GM03348 (cell line): ENCODE results near the gene NOP56.
"Not testable (repeated sequence)": the region's sequence is repeated elsewhere in the genome, so short reads cannot be mapped to it uniquely, and the experiment has no call there.

Source experiments
- DNase-seq: peaks from one replicate; pipeline ENCODE4 v3.0.0; 2012; ENCODE audit warnings: low spot score

The NOP56 gene

DNA sequence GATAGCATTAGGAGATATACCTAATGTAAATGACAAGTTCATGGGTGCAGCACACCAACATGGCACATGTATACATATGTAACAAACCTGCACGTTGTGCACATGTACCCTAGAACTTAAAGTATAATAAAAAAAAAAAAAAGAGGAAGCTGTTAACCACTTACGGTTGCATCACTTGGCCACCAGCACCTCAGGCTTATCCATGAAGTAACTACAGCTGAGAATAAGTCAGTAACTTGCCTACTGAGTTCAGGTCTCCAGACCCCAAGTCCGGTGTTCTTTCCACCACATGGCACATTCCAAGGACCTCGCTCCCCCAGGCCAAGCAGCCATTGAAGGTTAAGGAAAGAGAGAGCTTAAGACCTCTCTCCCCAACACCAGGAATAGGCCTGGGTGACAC, 32.4 kb downstream of the NOP56 start:
- DNase-seq: not testable (repeated sequence)

DNA sequence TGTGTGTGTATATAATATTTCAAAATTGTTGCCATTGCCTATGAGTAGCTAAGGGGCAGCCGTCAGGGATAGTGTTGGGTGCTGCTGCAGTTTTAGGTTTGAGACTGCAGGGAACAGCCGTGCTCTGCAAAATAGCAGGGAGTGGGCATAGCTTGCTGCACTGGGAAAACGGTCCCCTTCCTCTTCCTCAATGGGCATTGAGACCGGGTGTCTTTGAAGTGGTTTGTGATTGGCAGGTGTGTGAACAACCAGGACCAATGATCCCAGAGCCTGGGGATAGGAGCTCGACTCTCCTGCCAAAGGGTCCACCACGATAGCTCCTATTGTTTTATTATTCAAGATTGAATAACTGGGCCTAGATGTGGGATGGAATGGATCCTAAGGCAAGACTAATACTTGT, 35.1 kb downstream of the NOP56 start:
- DNase-seq: no peak

GRCh38 chr20:2688041-2688591, 35.7 kb downstream of the NOP56 start:
- peak; percentile 58 for DNase-seq

- no peak for DNase-seq
Measured at GRCh38 chr20:2690213-2690612, 37.8 kb downstream of the NOP56 start.

- no peak for DNase-seq
Measured at GRCh38 chr20:2690718-2691117, 38.3 kb downstream of the NOP56 start.

- no peak for DNase-seq
Measured at GRCh38 chr20:2691127-2691526, 38.7 kb downstream of the NOP56 start.

DNA sequence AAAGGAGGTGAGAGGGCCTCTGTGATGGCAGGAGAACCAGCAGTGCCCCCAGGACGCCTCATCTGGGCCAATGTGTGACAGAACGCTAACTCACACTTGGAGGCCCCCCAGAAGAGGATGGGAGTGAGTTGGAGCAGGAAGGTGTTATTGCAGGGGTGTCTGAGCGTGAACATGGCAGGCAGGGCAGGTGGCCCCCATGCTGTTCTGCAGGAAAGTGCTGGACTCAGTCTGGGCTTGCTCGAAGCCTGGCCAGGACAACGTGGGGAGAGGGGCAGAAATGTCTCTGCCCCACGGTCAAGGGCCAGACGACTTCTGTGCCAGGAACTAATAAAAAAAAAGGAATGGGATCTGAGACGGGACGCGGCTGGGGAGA, 39.2 kb downstream of the NOP56 start:
- DNase-seq: no peak

DNA sequence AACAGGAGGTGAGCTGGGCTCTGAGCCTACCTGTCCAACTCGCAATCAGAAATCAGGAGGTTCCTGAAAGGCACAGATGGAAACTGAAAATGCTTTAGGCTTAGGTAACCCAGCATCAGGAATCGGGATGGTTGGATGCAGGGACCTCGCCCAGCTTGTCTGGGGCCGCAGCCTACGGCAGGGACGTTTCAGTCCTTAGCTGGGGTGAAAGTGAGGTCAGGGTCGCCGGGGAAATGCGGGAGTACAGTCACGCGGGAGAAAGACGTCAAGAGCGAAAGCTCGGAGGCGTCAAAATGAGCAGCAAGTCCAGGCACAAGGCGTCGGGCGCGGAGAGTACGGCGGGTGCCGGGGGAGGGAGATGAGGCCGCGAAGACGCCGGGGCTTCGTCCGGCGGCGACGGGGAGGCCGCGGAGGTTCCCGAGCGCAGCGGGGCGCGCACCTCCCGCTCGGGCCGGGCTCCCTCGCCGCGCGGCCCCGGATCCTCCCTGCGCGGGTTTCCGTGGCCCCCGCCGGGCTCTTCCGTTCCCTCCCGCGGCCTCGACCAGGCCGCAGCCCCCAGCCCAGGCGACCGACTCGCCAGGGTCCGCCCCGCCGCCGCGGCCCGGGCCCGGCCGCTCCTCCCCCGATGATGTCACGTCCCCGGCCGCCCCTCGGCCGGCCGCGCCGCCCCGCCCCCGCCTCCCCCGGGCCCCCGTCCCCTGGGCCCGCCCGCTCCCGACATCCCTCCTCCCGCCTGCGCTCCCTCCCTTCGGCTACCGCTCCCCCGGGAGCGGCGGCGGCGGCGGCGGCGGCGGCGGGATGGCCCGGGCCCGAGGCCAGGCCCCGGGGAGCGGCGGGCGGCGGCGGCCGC, 39.8 kb downstream of the NOP56 start, which contains the start of gene EBF4:
EBF4 (plus strand) TSS at position 745 of the 850 bp plus-strand sequence. CDS start 866 bp downstream, outside the sequence.
- peak; percentile 72 for DNase-seq

GRCh38 chr20:2692886-2693285, 40.5 kb downstream of the NOP56 start:
- DNase-seq: no peak

GRCh38 chr20:2693286-2694007, 41.0 kb downstream of the NOP56 start:
- DNase-seq: peak; percentile 45

DNA sequence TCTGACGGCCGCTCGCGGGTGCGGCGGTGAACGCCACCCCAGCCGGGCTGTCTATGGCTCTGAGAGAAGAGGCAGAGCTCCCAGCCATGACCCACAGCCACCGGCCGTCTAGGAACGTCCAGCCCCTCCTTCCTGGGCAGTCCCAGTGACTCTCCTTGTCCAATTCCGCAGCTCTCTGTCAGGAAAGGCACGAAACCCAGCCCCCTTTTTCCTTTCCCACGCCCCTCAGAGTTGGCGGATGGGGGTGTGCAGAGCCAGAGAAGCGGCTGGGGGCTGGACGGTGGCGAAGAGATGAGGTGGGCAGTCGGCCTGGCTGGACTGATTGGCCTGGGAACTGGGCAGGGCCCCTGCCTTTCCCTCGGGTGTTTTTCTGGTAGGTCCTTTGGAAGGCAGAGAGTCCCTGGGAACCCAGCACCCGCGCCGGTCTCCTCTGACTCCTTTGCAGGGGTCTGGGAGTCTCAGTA, 41.6 kb downstream of the NOP56 start:
- no peak for DNase-seq

- no peak for DNase-seq
Measured at GRCh38 chr20:2694519-2694918, 42.1 kb downstream of the NOP56 start.

DNA sequence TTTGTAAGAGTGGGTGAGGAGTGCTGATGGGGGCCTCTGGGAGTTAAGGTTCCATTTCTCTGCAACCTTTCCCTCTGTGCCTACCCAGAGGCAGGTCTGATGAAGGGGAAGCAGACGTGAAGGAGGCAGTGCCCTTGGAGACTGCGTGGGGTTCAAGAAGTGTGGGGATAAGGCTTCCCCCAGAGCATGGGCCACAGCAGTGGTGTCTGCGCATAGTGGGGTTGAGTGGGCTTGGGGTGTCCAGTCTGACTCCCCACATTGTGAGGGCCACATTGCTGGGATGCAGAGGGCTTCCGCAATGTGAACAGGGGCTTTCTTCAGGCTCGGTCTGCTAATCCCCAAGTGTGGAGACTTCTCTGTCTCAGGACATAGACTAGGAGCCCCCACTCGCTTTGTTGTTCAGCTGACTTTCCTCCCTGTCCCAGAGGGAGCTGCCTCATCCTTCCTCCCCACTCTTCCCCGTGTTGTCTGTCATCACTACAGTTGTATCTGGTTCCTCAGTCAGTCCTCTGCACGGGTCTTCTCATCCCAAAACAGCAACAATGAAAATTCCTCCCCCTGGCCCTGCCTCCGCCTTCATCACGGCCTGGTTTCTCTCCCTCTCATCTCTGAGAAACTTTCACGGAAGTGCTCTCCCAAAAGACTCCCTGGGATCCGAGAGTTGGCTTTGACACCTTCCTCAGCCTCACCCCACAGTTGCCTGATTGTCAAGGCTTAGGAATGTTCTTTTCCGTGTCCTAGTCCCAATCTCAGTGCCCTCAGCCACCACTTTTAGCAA, 43.0 kb downstream of the NOP56 start:
- DNase-seq: no peak

GRCh38 chr20:2695984-2696525, 43.6 kb downstream of the NOP56 start:
- DNase-seq: not testable (repeated sequence)

DNA sequence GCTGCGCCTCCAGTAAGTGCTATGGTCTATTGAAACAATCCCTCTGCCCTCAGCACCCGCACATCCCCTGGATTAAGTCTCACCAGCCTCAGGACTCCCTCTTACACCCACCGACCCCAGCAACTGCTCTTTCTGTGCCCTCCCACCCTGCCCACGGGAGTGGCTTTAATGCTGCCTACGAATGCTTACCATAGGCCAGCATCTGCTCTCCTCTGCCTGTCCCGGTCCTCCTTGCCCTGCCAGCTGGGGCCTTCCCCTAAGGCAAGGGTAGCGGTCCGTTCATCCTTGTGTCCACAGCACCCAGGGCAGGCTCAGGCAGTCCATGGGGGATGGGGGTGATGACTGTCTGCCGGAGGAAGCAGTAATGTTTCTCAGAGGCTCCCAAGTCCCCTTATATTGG, 44.2 kb downstream of the NOP56 start:
- no peak for DNase-seq

- no peak for DNase-seq
Measured at GRCh38 chr20:2697768-2698167, 45.3 kb downstream of the NOP56 start.

DNA sequence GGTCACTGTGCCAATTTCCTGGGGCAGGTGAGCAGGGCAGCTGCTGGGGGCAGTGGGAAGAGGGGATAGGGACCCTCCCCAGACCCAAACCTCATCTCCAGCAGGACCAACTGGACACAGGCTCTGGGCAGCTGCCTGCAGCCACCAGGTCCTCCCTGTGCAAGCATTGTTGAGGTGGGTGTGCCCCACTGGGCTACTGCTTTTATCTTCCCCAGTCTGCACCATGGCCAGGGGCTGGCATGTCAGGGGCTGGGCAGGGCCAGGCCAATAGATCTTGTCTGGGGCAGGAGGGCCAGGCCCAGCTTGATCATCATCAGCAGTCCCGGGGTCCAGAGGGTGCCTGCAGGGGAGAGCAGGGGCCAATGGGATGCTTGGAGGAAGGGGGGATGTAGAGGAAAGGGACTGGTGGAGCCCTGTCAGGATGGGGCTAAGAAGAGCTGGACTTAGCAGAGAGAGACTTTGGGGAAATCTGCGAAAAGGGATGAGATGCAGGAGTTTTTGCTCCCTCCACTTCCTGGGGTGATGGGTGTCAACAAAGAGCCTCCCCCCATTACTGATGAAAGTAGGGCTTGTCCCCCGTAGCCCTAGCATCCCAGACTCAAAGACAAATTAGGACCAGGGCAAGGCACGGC, 45.9 kb downstream of the NOP56 start:
- no peak for DNase-seq

DNA sequence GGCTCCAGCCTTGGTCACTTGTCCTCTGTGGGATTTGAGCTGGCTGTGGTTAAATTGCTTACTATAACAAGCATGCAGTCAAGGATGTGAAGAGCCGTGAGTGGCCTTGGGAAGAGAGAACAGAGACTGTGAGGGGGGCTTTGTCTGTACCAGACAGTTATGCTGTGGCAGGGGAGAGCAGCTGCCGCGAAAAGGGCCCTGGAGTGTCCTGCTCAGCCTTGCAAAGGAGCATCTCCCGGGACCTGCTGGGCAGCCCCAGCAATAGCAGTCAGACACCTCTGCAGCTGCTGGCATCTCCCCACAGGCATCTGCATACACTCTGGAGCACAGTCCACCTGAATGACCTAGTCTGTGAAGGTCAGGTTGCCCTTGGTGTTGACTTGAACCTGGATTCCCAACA, 46.5 kb downstream of the NOP56 start:
- DNase-seq: no peak

- no peak for DNase-seq
Measured at GRCh38 chr20:2699775-2700413, 47.5 kb downstream of the NOP56 start.

GRCh38 chr20:2700913-2701620, 48.6 kb downstream of the NOP56 start:
- no peak for DNase-seq
